Tibial nerve (tissue), 4 donors: ENCODE data around the gene NEK11.

Source experiments
- EP300 ChIP-seq, 2 donors: sonication (generic); formaldehyde crosslinking; IDR thresholded peaks; one replicate each; pipeline ENCODE4 v1.6.1; 2017; ENCODE audit warnings: antibody characterized with exemption in 2 of 2, mild to moderate bottlenecking in 1 of 2
- POLR2A ChIP-seq, 2 donors: fragments of 450-650 bp; IDR thresholded peaks; one replicate each; pipeline ENCODE4 v1.6.1; 2017; ENCODE audit warnings: antibody characterized with exemption in 2 of 2, mild to moderate bottlenecking in 2 of 2, moderate library complexity in 2 of 2
- TF ChIP-seq, protein P1 (sequence below), 5 experiments: fragments of 200-600 bp in 3 of 5; fragments of 450-650 bp in 2 of 5; sonication (generic) in 3 of 5; IDR thresholded peaks; one replicate each; pipeline ENCODE4 v1.5.1; 2016 to 2019; ENCODE audit warnings: antibody characterized with exemption in 5 of 5, mild to moderate bottlenecking in 3 of 5, moderate library complexity in 2 of 5

DNA sequence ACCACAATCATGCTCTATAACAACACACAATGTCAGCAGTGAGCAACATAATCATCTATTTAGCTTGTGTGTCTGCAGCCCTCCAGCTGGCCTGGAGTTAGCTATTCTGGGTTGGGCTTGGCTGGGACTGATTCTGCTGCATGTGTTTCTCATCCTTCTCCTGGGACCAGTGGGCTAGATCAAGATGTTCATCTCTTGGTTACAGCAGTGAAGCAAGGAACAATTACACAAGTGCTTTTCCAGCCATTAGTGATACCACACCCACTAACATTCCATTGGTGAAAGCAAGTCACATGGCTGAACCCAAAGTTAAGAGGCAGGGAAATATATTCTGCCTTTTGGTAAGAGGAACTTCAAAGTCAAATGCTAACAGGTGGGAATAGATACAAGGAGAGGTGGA lies 369.5 kb downstream of the NEK11 start:
- TF ChIP-seq, protein P1, sequence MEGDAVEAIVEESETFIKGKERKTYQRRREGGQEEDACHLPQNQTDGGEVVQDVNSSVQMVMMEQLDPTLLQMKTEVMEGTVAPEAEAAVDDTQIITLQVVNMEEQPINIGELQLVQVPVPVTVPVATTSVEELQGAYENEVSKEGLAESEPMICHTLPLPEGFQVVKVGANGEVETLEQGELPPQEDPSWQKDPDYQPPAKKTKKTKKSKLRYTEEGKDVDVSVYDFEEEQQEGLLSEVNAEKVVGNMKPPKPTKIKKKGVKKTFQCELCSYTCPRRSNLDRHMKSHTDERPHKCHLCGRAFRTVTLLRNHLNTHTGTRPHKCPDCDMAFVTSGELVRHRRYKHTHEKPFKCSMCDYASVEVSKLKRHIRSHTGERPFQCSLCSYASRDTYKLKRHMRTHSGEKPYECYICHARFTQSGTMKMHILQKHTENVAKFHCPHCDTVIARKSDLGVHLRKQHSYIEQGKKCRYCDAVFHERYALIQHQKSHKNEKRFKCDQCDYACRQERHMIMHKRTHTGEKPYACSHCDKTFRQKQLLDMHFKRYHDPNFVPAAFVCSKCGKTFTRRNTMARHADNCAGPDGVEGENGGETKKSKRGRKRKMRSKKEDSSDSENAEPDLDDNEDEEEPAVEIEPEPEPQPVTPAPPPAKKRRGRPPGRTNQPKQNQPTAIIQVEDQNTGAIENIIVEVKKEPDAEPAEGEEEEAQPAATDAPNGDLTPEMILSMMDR (IDR thresholded peaks at IDR 0.05), result no peak
- TF ChIP-seq EP300 (IDR thresholded peaks at IDR 0.05), result peak; percentile 43 to 82
- TF ChIP-seq POLR2A (IDR thresholded peaks at IDR 0.05), result peak in 1 of 2 donors; percentile 34
